Measurements from ENCODE around the gene MED17. TPM values are rescaled to one million over a fixed set of nuclear protein-coding genes. Genes with fewer than 3 reads are reported as not detected.

The MED17 gene
- polyA plus RNA-seq, 1 of the 3 experiments (the other 2 are of a cell fraction), result 19.3 TPM

DNA sequence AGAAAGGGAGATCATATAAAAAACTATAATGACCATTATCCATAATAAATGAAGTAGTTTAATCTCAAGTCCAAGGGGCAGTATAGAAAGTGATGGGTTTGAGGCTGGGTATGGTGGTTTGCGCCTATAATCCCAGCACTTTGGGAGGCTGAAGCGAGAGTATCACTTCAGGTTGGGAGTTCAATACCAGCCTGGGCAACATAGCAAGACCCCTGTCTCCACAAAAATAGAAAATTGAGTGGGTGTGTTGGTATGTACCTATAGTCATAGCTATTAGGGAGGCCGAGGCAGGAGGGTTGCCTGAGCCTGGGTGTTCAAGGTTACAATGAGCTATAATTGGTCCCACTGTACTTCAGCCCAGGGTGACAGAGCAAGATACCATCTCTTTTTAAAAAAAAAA lies 23.9 kb downstream of the MED17 start:
- WGBS (ENCODE audit: low lambda C conversion rate), result 94% methylated on average over 3 of the region's 3 CpGs
- peaks cover 87 to 91% of the 10 kb centered on the region in 2 experiments for H3K36me3 ChIP-seq (replicated peaks in 1 of 2; ENCODE audit: control insufficient read depth in 1 of 2, insufficient read depth in 2 of 2, low read length in 1 of 2)
- H3K9ac ChIP-seq, result no peak overlapping the region
- no peak for DNase-seq
- ChIA-PET POLR2A (no interaction called here), CTCF (no interaction called here)
- H3K4me1 ChIP-seq (ENCODE audit: control insufficient read depth in 1 of 2, insufficient read depth in 2 of 2, low read depth in 1 of 2, low read length in 1 of 2), result no peaks in the 10 kb centered on the region
- H2AFZ ChIP-seq (ENCODE audit: low read depth), result no peak overlapping the region
- no peak overlapping the region for H3K4me3 ChIP-seq (ENCODE audit: low read depth in 2 of 2, low read length in 1 of 2)
- no peak for TF ChIP-seq NRF1 (IDR thresholded peaks at IDR 0.05; ENCODE audit: low read depth, low read length)
- no peak for TF ChIP-seq FOSL2 (IDR thresholded peaks at IDR 0.05; ENCODE audit: borderline replicate concordance, low read depth)
- TF ChIP-seq MEF2A (IDR thresholded peaks at IDR 0.05; ENCODE audit: borderline replicate concordance, low read depth), result no peak
- TF ChIP-seq SMC3 (IDR thresholded peaks at IDR 0.05; ENCODE audit: low read depth, low read length), result no peak
- TF ChIP-seq IRF3 (IDR thresholded peaks at IDR 0.05; ENCODE audit: low read depth, low read length), result no peak
- H3F3A ChIP-seq (replicated peaks; ENCODE audit: insufficient read depth), result peaks cover 12% of the 10 kb centered on the region
- H3K27me3 ChIP-seq (ENCODE audit: insufficient read depth), result no peaks in the 10 kb centered on the region
- no peaks in the 10 kb centered on the region for H3K9me2 ChIP-seq
- H3K9me3 ChIP-seq, result no peaks in the 10 kb centered on the region
- H4K20me1 ChIP-seq (ENCODE audit: insufficient read depth), result 0 out of 2 replicates have a peak, but pooled peaks cover 3% of the 10 kb centered on the region
- H3K4me2 ChIP-seq, result no peak overlapping the region
- H3K79me2 ChIP-seq (ENCODE audit: insufficient read depth), result peaks cover 39% of the 10 kb centered on the region
- H3K27ac ChIP-seq (ENCODE audit: low read depth in 2 of 2, low read length in 1 of 2), result no peak overlapping the region

GRCh38 chr11:93813974-93814373 lies 29.9 kb downstream of the MED17 start:
- Histone ChIP-seq H3K4me1 (ENCODE audit: control insufficient read depth in 1 of 2, insufficient read depth in 2 of 2, low read depth in 1 of 2, low read length in 1 of 2) (peaks cover 0 to 10% of the 10 kb centered on the region in 2 experiments; a peak in 1 of 4 replicates), H3K27ac (ENCODE audit: low read depth in 2 of 2, low read length in 1 of 2) (no peak overlapping the region), H3K9me3 (no peaks in the 10 kb centered on the region), H3K36me3 (replicated peaks in 1 of 2; ENCODE audit: control insufficient read depth in 1 of 2, insufficient read depth in 2 of 2, low read length in 1 of 2) (peaks cover 55 to 68% of the 10 kb centered on the region in 2 experiments), H2AFZ (ENCODE audit: low read depth) (no peak overlapping the region), H4K20me1 (ENCODE audit: insufficient read depth) (0 out of 2 replicates have a peak, but pooled peaks cover 3% of the 10 kb centered on the region), H3K4me2 (no peak overlapping the region), H3F3A (replicated peaks; ENCODE audit: insufficient read depth) (peaks cover 24% of the 10 kb centered on the region), H3K4me3 (ENCODE audit: low read depth in 2 of 2, low read length in 1 of 2) (no peak overlapping the region), H3K9ac (no peak overlapping the region), H3K9me2 (no peaks in the 10 kb centered on the region), H3K79me2 (ENCODE audit: insufficient read depth) (peaks cover 4% of the 10 kb centered on the region; the same call in 1 of the 2 replicates), H3K27me3 (ENCODE audit: insufficient read depth) (no peaks in the 10 kb centered on the region)
- CTCF ChIA-PET, result interaction anchor here (1.3 kb wide), 1 partner anchor 107 kb away, joined by 3 read pairs; no protein-coding TSS in a partner anchor
- no peak for TF ChIP-seq RAD21 (IDR thresholded peaks at IDR 0.05; ENCODE audit: low read length)
- no peak for TF ChIP-seq PBX3 (IDR thresholded peaks at IDR 0.05)
- TF ChIP-seq FOSL2 (IDR thresholded peaks at IDR 0.05; ENCODE audit: borderline replicate concordance, low read depth), result no peak
- TF ChIP-seq EZH2phosphoT487 (IDR thresholded peaks at IDR 0.05; ENCODE audit: borderline replicate concordance, low read depth), result no peak
- TF ChIP-seq JUND (IDR thresholded peaks at IDR 0.05), result no peak
- no peak for TF ChIP-seq GATA2 (CRISPR knock-in tag; IDR thresholded peaks at IDR 0.05)
- TF ChIP-seq CTCF (IDR thresholded peaks at IDR 0.05), result no peak
- TF ChIP-seq ZBTB33 (IDR thresholded peaks at IDR 0.05; ENCODE audit: borderline replicate concordance, low read depth), result no peak
- TF ChIP-seq TCF12 (IDR thresholded peaks at IDR 0.05), result no peak
- TF ChIP-seq ELF1 (IDR thresholded peaks at IDR 0.05), result no peak
- no peak for TF ChIP-seq YY1 (IDR thresholded peaks at IDR 0.05; ENCODE audit: low read depth)
- no peak for DNase-seq
- POLR2A ChIA-PET, result no interaction called here
- 96% methylated on average over 5 of the region's 5 CpGs for WGBS (ENCODE audit: low lambda C conversion rate)
